ENCODE data around the gene CDX2. TPM values are rescaled to one million over a fixed set of nuclear protein-coding genes. Genes with fewer than 3 reads are reported as not detected.

Gene CDX2
- total and polyA plus RNA-seq, 10 of the 15 experiments (the other 5 are each of a cell fraction or from before 2014, with no cell fraction given), result 0.15 TPM; not detected in 9

DNA sequence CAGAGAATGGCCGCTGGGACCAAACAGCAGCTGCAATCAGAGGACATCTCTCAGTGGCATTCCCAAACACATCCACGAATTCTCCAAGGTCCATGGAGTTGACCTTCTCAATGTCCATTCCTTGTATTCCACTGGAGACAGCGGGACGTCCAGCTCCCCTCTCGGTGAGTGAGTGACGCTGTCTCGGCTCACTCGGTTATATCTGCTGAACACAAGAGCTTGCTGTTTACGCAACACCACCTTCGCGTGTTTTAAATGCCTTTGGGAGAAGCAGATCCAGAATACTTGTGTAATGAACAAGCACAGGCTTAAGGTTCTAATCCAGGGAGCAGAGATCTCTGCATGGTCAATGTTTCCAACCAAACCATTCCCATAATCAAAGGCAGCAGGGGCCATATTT is 19.4 kb upstream of the CDX2 start, which contains the start of gene URAD:
TSS of gene URAD (minus strand) at position 174 of the 400 bp plus-strand sequence. CDS start at position 118, 56 bp downstream.
- H3K79me2 ChIP-seq (ENCODE audit: control insufficient read depth, insufficient read depth, low read length), result no peaks in the 10 kb centered on the region
- WGBS (ENCODE audit: insufficient coverage, insufficient replicate concordance, low lambda C conversion rate, missing lambda C conversion rate), result 68% methylated on average over 11 of the region's 11 CpGs
- no peak within 1 kb of the TSS for H3K9ac ChIP-seq (ENCODE audit: control insufficient read depth, insufficient read depth, low read length)
- DNase-seq (ENCODE audit: low read depth, low spot score) (no peak), FAIRE-seq (no peak), ATAC-seq (no peak)
- intact Hi-C loops (cut with micrococcal nuclease; ENCODE audit: unreplicated experiment), result loop anchor here (10.0 kb wide), 1 partner anchor 1004 kb away; no protein-coding TSS in a partner anchor
- no peak within 1 kb of the TSS for H3K4me2 ChIP-seq (ENCODE audit: control insufficient read depth, insufficient read depth)
- BruUV-seq (replicated peaks), result no TSS peak
- TF ChIP-seq RAD21 (IDR thresholded peaks at IDR 0.05; ENCODE audit: insufficient read depth, low read depth, low read length) (no peak), WRNIP1 (IDR thresholded peaks at IDR 0.05; ENCODE audit: borderline replicate concordance, low read depth, low read length) (no peak), ASH2L (IDR thresholded peaks at IDR 0.05; ENCODE audit: borderline replicate concordance, low read depth) (no peak), STAT3 (IDR thresholded peaks at IDR 0.05; ENCODE audit: low read depth, low read length) (no peak), ZNF207 (IDR thresholded peaks at IDR 0.05; ENCODE audit: borderline replicate concordance) (no peak), RCOR1 (conservative IDR thresholded peaks at IDR 0.05; ENCODE audit: low read depth, low read length) (no peak), ZNF622 (IDR thresholded peaks at IDR 0.05) (no peak), RBBP5 (conservative IDR thresholded peaks at IDR 0.05) (no peak), KDM1A (IDR thresholded peaks at IDR 0.05; ENCODE audit: borderline replicate concordance) (no peak), SMARCA5 (IDR thresholded peaks at IDR 0.05) (no peak), GATAD2B (conservative IDR thresholded peaks at IDR 0.05; ENCODE audit: low read depth) (no peak), TCF7 (IDR thresholded peaks at IDR 0.05; ENCODE audit: borderline replicate concordance) (no peak)
- TF ChIP-seq, protein P1, sequence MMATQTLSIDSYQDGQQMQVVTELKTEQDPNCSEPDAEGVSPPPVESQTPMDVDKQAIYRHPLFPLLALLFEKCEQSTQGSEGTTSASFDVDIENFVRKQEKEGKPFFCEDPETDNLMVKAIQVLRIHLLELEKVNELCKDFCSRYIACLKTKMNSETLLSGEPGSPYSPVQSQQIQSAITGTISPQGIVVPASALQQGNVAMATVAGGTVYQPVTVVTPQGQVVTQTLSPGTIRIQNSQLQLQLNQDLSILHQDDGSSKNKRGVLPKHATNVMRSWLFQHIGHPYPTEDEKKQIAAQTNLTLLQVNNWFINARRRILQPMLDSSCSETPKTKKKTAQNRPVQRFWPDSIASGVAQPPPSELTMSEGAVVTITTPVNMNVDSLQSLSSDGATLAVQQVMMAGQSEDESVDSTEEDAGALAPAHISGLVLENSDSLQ (IDR thresholded peaks at IDR 0.05), result no peak
- TF ChIP-seq, protein P2, sequence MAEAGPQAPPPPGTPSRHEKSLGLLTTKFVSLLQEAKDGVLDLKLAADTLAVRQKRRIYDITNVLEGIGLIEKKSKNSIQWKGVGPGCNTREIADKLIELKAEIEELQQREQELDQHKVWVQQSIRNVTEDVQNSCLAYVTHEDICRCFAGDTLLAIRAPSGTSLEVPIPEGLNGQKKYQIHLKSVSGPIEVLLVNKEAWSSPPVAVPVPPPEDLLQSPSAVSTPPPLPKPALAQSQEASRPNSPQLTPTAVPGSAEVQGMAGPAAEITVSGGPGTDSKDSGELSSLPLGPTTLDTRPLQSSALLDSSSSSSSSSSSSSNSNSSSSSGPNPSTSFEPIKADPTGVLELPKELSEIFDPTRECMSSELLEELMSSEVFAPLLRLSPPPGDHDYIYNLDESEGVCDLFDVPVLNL (IDR thresholded peaks at IDR 0.05; ENCODE audit: low read depth, low read length), result no peak
- TF ChIP-seq, protein P3, sequence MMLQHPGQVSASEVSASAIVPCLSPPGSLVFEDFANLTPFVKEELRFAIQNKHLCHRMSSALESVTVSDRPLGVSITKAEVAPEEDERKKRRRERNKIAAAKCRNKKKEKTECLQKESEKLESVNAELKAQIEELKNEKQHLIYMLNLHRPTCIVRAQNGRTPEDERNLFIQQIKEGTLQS (IDR thresholded peaks at IDR 0.05; ENCODE audit: borderline replicate concordance, extremely low read depth, low read depth, low read length), result no peak
- no peak within 1 kb of the TSS for H3K27ac ChIP-seq (ENCODE audit: control insufficient read depth, insufficient read depth)
- ChIA-PET RAD21 (ENCODE audit: unreplicated experiment) (interaction anchor here (1.0 kb wide), 1 partner anchor 45 kb away, joined by 3 read pairs; no protein-coding TSS in a partner anchor), SMC1A (ENCODE audit: uncharacterized antibody, unreplicated experiment) (interaction anchor here (0.6 to 0.9 kb wide), 4 partner anchors 98 to 808 kb away, joined by 3 to 4 read pairs (median 3); no protein-coding TSS in a partner anchor), POLR2A (interaction anchor here (0.6 kb wide), 1 partner anchor 732 kb away, joined by 3 read pairs; no protein-coding TSS in a partner anchor), CTCF (interaction anchor here (0.8 to 1.8 kb wide), 2 partner anchors 30 to 161 kb away, joined by 3 to 7 read pairs; no protein-coding TSS in a partner anchor)
- H3K4me3 ChIP-seq, result no peak within 1 kb of the TSS
- no peaks in the 10 kb centered on the region for H4K20me1 ChIP-seq (ENCODE audit: control insufficient read depth, insufficient read depth)
- H2AFZ ChIP-seq (ENCODE audit: control insufficient read depth, low read depth, low read length), result no peak within 1 kb of the TSS
- in situ Hi-C loops (cut with MboI), result loop anchor here (10.0 kb wide), 2 partner anchors 454 to 1004 kb away; no protein-coding TSS in a partner anchor
- H3K4me1 ChIP-seq (ENCODE audit: control insufficient read depth, insufficient read depth, low read length), result no peaks in the 10 kb centered on the region
- H3K36me3 ChIP-seq (ENCODE audit: control insufficient read depth in 2 of 2, insufficient read depth in 2 of 2, low read length in 1 of 2), result no peaks in the 10 kb centered on the region
- H3K9me3 ChIP-seq (replicated peaks; ENCODE audit: control insufficient read depth, insufficient read depth, low read length), result no peaks in the 10 kb centered on the region
- no peaks in the 10 kb centered on the region; a peak in 1 of 4 replicates for H3K27me3 ChIP-seq (replicated peaks in 1 of 2; ENCODE audit: control insufficient read depth in 2 of 2, insufficient read depth in 2 of 2, low read length in 1 of 2)

All from GM12878 (cell line).